ENCODE data around the gene HSF2.

GRCh38 chr6:122389704-122390372, 9.6 kb upstream of the HSF2 start:
- no peak for TF ChIP-seq CTCF (IDR thresholded peaks at IDR 0.05)
- TF ChIP-seq POLR2A (IDR thresholded peaks at IDR 0.05), result no peak

Data from heart left ventricle (tissue), 13 donors.